HepG2 (cell line): Measurements from ENCODE around the gene CGNL1. TPM values are rescaled to one million over a fixed set of nuclear protein-coding genes. Genes with fewer than 3 reads are reported as not detected.

Source experiments
- ATAC-seq: fragments of 200-7000 bp; cut with Tn5 transposase; 3 replicates; pipeline ENCODE4 v1.9.1; 2020; ENCODE audit warnings: mild to moderate bottlenecking, moderate library complexity
- BruUV-seq: library from RNA; stranded (reverse); fragments of 400-500 nt; replicated peaks from 2 replicates; lab custom pipeline; 2021; lab: Mats Ljungman, UMichigan
- CTCF ChIA-PET: fragments of 300-600 bp; formaldehyde crosslinking; extraction: SDS; loops from one replicate; lab custom pipeline; 2021; ENCODE audit warnings: low total read pairs, inconsistent platforms, low intra/inter-chr PET ratio; lab: Yijun Ruan, JAX
- POLR2A ChIA-PET: fragments of 350-600 bp; sonication (Branson Sonifier 250); formaldehyde crosslinking; loops from one replicate; lab custom pipeline; 2020; ENCODE audit warnings: antibody characterized with exemption, inconsistent platforms; lab: Yijun Ruan, JAX
- DNase-seq: peaks from one replicate; pipeline ENCODE4 v3.0.0-alpha.2; 2015; ENCODE audit warnings: low spot score
- FAIRE-seq: peaks from 3 replicates; lab custom pipeline; 2011; peaks lifted over from hg19 to GRCh38; lab: Jason Lieb, UNC
- H2AFZ ChIP-seq: one replicate; pipeline ENCODE4 v1.6.1; 2011; ENCODE audit warnings: low read length, inconsistent platforms
- H3K27ac ChIP-seq: fragments of 300-600 bp; 3 replicates; pipeline ENCODE4 v1.8.0; 2011; ENCODE audit warnings: mixed run types, mild to moderate bottlenecking, mixed read lengths, low read length, inconsistent platforms; ENCODE audit not compliant: insufficient read depth; ENCODE audit errors: extremely low read length
- H3K27me3 ChIP-seq, 2 experiments: fragments of 200-600 bp in 1 of 2; 2 replicates in 1 of 2; 3 replicates in 1 of 2; pipeline versions ENCODE4 v1.6.0 to v1.8.0; 2011; ENCODE audit warnings: low read length in 2 of 2, mild to moderate bottlenecking in 2 of 2, moderate library complexity in 2 of 2, inconsistent platforms in 1 of 2; ENCODE audit not compliant: insufficient read depth in 2 of 2, control insufficient read depth in 1 of 2
- H3K36me3 ChIP-seq, 2 experiments: fragments of 200-600 bp in 1 of 2; replicated peaks in 1 of 2; 2 replicates in 1 of 2; 3 replicates in 1 of 2; pipeline versions ENCODE4 v1.5.1 to v1.8.0; 2011; ENCODE audit warnings: low read length in 2 of 2, inconsistent platforms in 1 of 2; ENCODE audit not compliant: insufficient read depth in 2 of 2, control insufficient read depth in 1 of 2
- H3K4me1 ChIP-seq: 2 replicates; pipeline ENCODE4 v1.5.1; 2012; ENCODE audit warnings: low read length, inconsistent platforms; ENCODE audit not compliant: insufficient read depth
- H3K4me2 ChIP-seq: 2 replicates; pipeline ENCODE4 v1.6.0; 2011; ENCODE audit warnings: low read depth, low read length, inconsistent platforms
- H3K4me3 ChIP-seq, 3 experiments: fragments of 200-600 bp in 1 of 3; sonication (generic), shearing (Covaris generic) in 1 of 3; replicated peaks in 1 of 3; 2 replicates each; pipeline ENCODE4 v1.5.1; 2011 to 2016; ENCODE audit warnings: low read length in 3 of 3, inconsistent platforms in 2 of 3, low read depth in 2 of 3, mild to moderate bottlenecking in 2 of 3, control low read depth in 1 of 3, mixed read lengths in 1 of 3; ENCODE audit not compliant: insufficient read depth in 1 of 3
- H3K79me2 ChIP-seq: one replicate; pipeline ENCODE4 v1.6.1; 2011; ENCODE audit warnings: low read length, inconsistent platforms; ENCODE audit not compliant: insufficient read depth
- H3K9ac ChIP-seq: 2 replicates; pipeline ENCODE4 v1.6.0; 2011; ENCODE audit warnings: mild to moderate bottlenecking, low read depth, low read length, inconsistent platforms; ENCODE audit not compliant: insufficient read depth
- H3K9me3 ChIP-seq: 2 replicates; pipeline ENCODE4 v1.5.1; 2012; ENCODE audit warnings: mild to moderate bottlenecking, low read length
- H4K20me1 ChIP-seq: 2 replicates; pipeline ENCODE4 v1.6.0; 2011; ENCODE audit warnings: inconsistent platforms, mild to moderate bottlenecking, low read length, moderate library complexity; ENCODE audit not compliant: insufficient read depth
- DRAP1 ChIP-seq: IDR thresholded peaks from 2 replicates; pipeline ENCODE4 v1.6.1; 2016; ENCODE audit warnings: missing genetic modification reagents, missing compliant biosample characterization
- JUND ChIP-seq: sonication (generic); formaldehyde crosslinking; IDR thresholded peaks from 2 replicates; pipeline ENCODE4 v1.8.0; 2022; ENCODE audit warnings: mild to moderate bottlenecking, missing genetic modification reagents
- MZF1 ChIP-seq: sonication (generic); formaldehyde crosslinking; IDR thresholded peaks from 2 replicates; pipeline ENCODE4 v1.8.1; 2023; ENCODE audit warnings: mild to moderate bottlenecking, missing genetic modification reagents, borderline replicate concordance
- PRDM10 ChIP-seq: sonication (generic); formaldehyde crosslinking; IDR thresholded peaks from 2 replicates; pipeline ENCODE4 v1.4.0; 2020; ENCODE audit warnings: low read depth, missing genetic modification reagents
- RFX1 ChIP-seq: fragments of 450-650 bp; IDR thresholded peaks from 2 replicates; pipeline ENCODE4 v1.6.1; 2017
- SP1 ChIP-seq, 2 experiments: fragments of 450-650 bp in 1 of 2; sonication (generic) in 1 of 2; formaldehyde crosslinking in 1 of 2; IDR thresholded peaks; 2 replicates each; pipeline versions ENCODE4 v1.4.0 to v1.6.1; 2016 to 2020; ENCODE audit warnings: missing genetic modification reagents in 1 of 2
- SP2 ChIP-seq: sonication (generic); formaldehyde crosslinking; IDR thresholded peaks from 2 replicates; pipeline ENCODE4 v1.5.1; 2020; ENCODE audit warnings: mild to moderate bottlenecking, missing genetic modification reagents
- XBP1 ChIP-seq: sonication (generic); formaldehyde crosslinking; IDR thresholded peaks from 2 replicates; pipeline ENCODE4 v1.5.0; 2020; ENCODE audit warnings: missing genetic modification reagents
- ZFP62 ChIP-seq: sonication (generic); formaldehyde crosslinking; IDR thresholded peaks from 2 replicates; pipeline ENCODE4 v1.4.0; 2020; ENCODE audit warnings: missing genetic modification reagents
- ZKSCAN1 ChIP-seq: fragments of 150-350 bp; IDR thresholded peaks from 2 replicates; pipeline ENCODE4 v1.6.1; 2014; ENCODE audit warnings: low read length
- ZNF10 ChIP-seq: sonication (generic); formaldehyde crosslinking; IDR thresholded peaks from 2 replicates; pipeline ENCODE4 v1.4.0; 2020; ENCODE audit warnings: mild to moderate bottlenecking, low read depth, missing genetic modification reagents, borderline replicate concordance
- ZNF552 ChIP-seq: sonication (generic); formaldehyde crosslinking; IDR thresholded peaks from 2 replicates; pipeline ENCODE4 v1.9.0; 2022; ENCODE audit warnings: missing genetic modification reagents, mild to moderate bottlenecking, borderline replicate concordance
- ZNF577 ChIP-seq: sonication (generic); formaldehyde crosslinking; IDR thresholded peaks from 2 replicates; pipeline ENCODE4 v1.4.0; 2020; ENCODE audit warnings: mild to moderate bottlenecking, low read depth, missing genetic modification reagents, borderline replicate concordance
- ZNF614 ChIP-seq: IDR thresholded peaks from 2 replicates; pipeline ENCODE4 v1.6.1; 2018; ENCODE audit warnings: missing biosample characterization, missing genetic modification reagents, inconsistent platforms, borderline replicate concordance
- ZNF709 ChIP-seq: sonication (generic); formaldehyde crosslinking; IDR thresholded peaks from 2 replicates; pipeline ENCODE4 v1.5.0; 2020; ENCODE audit warnings: mild to moderate bottlenecking, missing genetic modification reagents
- ZNF788 ChIP-seq: sonication (generic); formaldehyde crosslinking; IDR thresholded peaks from 2 replicates; pipeline ENCODE4 v1.5.0; 2020; ENCODE audit warnings: mild to moderate bottlenecking, missing genetic modification reagents, borderline replicate concordance
- WGBS: methylation state at CpG from one replicate; pipeline ENCODE4 v1.1.6; 2017; ENCODE audit warnings: low lambda C conversion rate; 5-methylcytosine and 5-hydroxymethylcytosine counted together
- in situ Hi-C: cut with HindIII; loops from 2 replicates; pipeline ENCODE4 v1.10.0; 2017; ENCODE audit warnings: low pct_unique_long_range_greater_than_20kb; ENCODE audit not compliant: extremely low pct_ligation_motif_present
- intact Hi-C: fragments of 100-400 bp; cut with micrococcal nuclease; formaldehyde crosslinking; loops from one replicate; pipeline ENCODE4 v1.10.0; 2022; ENCODE audit not compliant: unreplicated experiment
- polyA plus RNA-seq, 8 experiments: library from polyadenylated mRNA; depleted of rRNA in 3 of 8; stranded (reverse) in 7 of 8; unstranded in 1 of 8; fragments of >200 nt; fragmentation: Illumina TruSeq in 4 of 8; extraction: Trizol in 4 of 8; gene quantifications; 2 replicates each; pipeline versions ENCODE4 v1.2.1 to v1.2.3, GENCODE V29; 2011 to 2016; ENCODE audit warnings: low read depth in 4 of 8, missing spikeins in 1 of 8, mixed read lengths in 1 of 8; ENCODE audit not compliant: insufficient read depth in 1 of 8
- total RNA-seq, 5 experiments: library from RNA; depleted of rRNA; stranded (reverse); fragments of >200 nt; fragmentation: Illumina TruSeq; extraction: Trizol; gene quantifications; 2 replicates each; pipeline ENCODE4 v1.2.3, GENCODE V29; 2016; ENCODE audit warnings: low read depth in 1 of 5
- TF ChIP-seq, protein P1 (sequence below), 2 experiments: sonication (generic) in 1 of 2; formaldehyde crosslinking in 1 of 2; IDR thresholded peaks; 2 replicates each; pipeline versions ENCODE4 v1.5.1 to v1.6.1; 2011 to 2020; ENCODE audit warnings: borderline replicate concordance in 1 of 2, low read depth in 1 of 2, low read length in 1 of 2, mild to moderate bottlenecking in 1 of 2, missing genetic modification reagents in 1 of 2, moderate library complexity in 1 of 2

Gene CGNL1
- total and polyA plus RNA-seq, 2 of the 13 experiments (the other 11 are each of a cell fraction or from before 2014, with no cell fraction given), result 5.6 to 15.6 TPM

GRCh38 chr15:57395292-57395691 lies 19.0 kb downstream of the CGNL1 start (continued):
- no peak for TF ChIP-seq ZNF614 (CRISPR knock-in tag)

- CTCF ChIA-PET, result no interaction called here
- H3K27ac ChIP-seq, result no peak overlapping the region
- no peaks in the 10 kb centered on the region for H4K20me1 ChIP-seq
- no peak for DNase-seq
- H3K9me3 ChIP-seq, result no peaks in the 10 kb centered on the region
- no peak for ATAC-seq
- H3K4me3 ChIP-seq, result no peak overlapping the region
- H3K79me2 ChIP-seq, result no peaks in the 10 kb centered on the region
- no peaks in the 10 kb centered on the region for H3K27me3 ChIP-seq
- WGBS, result 86% methylated on average over 6 of the region's 6 CpGs
- no peaks in the 10 kb centered on the region for H3K36me3 ChIP-seq
- peaks cover 6% of the 10 kb centered on the region; the same call in 1 of the 2 replicates for H3K4me1 ChIP-seq
- intact Hi-C loops, result no loop called here
- H3K4me2 ChIP-seq, result no peak overlapping the region
- BruUV-seq, result no TSS peak
- TF ChIP-seq JUND (CRISPR knock-in tag), result no peak
- TF ChIP-seq PRDM10, result no peak
- TF ChIP-seq ZNF10 (CRISPR knock-in tag), result no peak
- TF ChIP-seq, protein P1, sequence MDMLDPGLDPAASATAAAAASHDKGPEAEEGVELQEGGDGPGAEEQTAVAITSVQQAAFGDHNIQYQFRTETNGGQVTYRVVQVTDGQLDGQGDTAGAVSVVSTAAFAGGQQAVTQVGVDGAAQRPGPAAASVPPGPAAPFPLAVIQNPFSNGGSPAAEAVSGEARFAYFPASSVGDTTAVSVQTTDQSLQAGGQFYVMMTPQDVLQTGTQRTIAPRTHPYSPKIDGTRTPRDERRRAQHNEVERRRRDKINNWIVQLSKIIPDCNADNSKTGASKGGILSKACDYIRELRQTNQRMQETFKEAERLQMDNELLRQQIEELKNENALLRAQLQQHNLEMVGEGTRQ (IDR thresholded peaks at IDR 0.05; ENCODE audit: low read depth, low read length), result no peak
- TF ChIP-seq, protein P1 (CRISPR knock-in tag; IDR thresholded peaks at IDR 0.05; ENCODE audit: borderline replicate concordance), result no peak
- no peak for TF ChIP-seq ZNF552 (CRISPR knock-in tag)
- no peak for TF ChIP-seq ZNF577 (CRISPR knock-in tag)
- TF ChIP-seq ZNF788 (CRISPR knock-in tag), result no peak
- no peak for TF ChIP-seq RFX1
- TF ChIP-seq ZFP62 (CRISPR knock-in tag), result no peak
- TF ChIP-seq ZKSCAN1, result no peak
- TF ChIP-seq ZNF709 (CRISPR knock-in tag), result no peak
- no peak for TF ChIP-seq SP2 (CRISPR knock-in tag)
- no peak for TF ChIP-seq XBP1 (CRISPR knock-in tag)
- TF ChIP-seq SP1 (IDR thresholded peaks at IDR 0.05), result no peak
- TF ChIP-seq SP1 (CRISPR knock-in tag; IDR thresholded peaks at IDR 0.05), result no peak
- TF ChIP-seq MZF1 (CRISPR knock-in tag), result no peak
- no peak for TF ChIP-seq DRAP1
- TF ChIP-seq, all 625 proteins: peak for 0
- no peak overlapping the region for H2AFZ ChIP-seq
- FAIRE-seq, result no peak
- no peak overlapping the region for H3K9ac ChIP-seq
- in situ Hi-C loops, result no loop called here
- POLR2A ChIA-PET, result no interaction called here
Measured at GRCh38 chr15:57398336-57398735, 22.0 kb downstream of the CGNL1 start.
